A673 (cell line): ENCODE data around the gene PASK. TPM values are rescaled to one million over a fixed set of nuclear protein-coding genes. Genes with fewer than 3 reads are reported as not detected.

ENCODE experiments used
- BruUV-seq: library from RNA; stranded (reverse); fragments of 400-500 nt; replicated peaks from 2 replicates; lab custom pipeline; 2021; lab: Mats Ljungman, UMichigan
- CTCF ChIA-PET: fragments of 300-600 bp; sonication (Branson Sonifier 250); formaldehyde crosslinking; loops from one replicate; lab custom pipeline; 2022; ENCODE audit warnings: antibody characterized with exemption; lab: Charles Lee
- POLR2A ChIA-PET: fragments of 300-600 bp; sonication (Branson Sonifier 250); formaldehyde crosslinking; loops from one replicate; lab custom pipeline; 2022; ENCODE audit warnings: antibody characterized with exemption; ENCODE audit not compliant: low non-redundant PET; lab: Charles Lee
- DNase-seq: peaks from one replicate; pipeline ENCODE4 v3.0.0-alpha.2; 2015; ENCODE audit warnings: low spot score
- H3K27ac ChIP-seq: fragments of 200-600 bp; sonication (generic); 2 replicates; pipeline ENCODE4 v1.5.1; 2016; ENCODE audit warnings: mixed run types, low read depth, mild to moderate bottlenecking, mixed read lengths, antibody characterized with exemption, low read length; ENCODE audit not compliant: poor library complexity, severe bottlenecking
- H3K27me3 ChIP-seq: fragments of 200-600 bp; sonication (generic); replicated peaks from 2 replicates; pipeline ENCODE4 v1.6.1; 2017; ENCODE audit warnings: mixed run types, low read depth, mild to moderate bottlenecking, mixed read lengths, antibody characterized with exemption, low read length; ENCODE audit not compliant: insufficient read depth, poor library complexity
- H3K36me3 ChIP-seq: fragments of 200-600 bp; sonication (generic); 2 replicates; pipeline ENCODE4 v1.6.1; 2016; ENCODE audit warnings: mixed run types, mild to moderate bottlenecking, mixed read lengths, antibody characterized with exemption, low read length; ENCODE audit not compliant: insufficient read depth, poor library complexity, severe bottlenecking
- H3K4me1 ChIP-seq: fragments of 200-600 bp; sonication (generic); 2 replicates; pipeline ENCODE4 v1.6.1; 2017; ENCODE audit warnings: mixed run types, mild to moderate bottlenecking, mixed read lengths, antibody characterized with exemption, low read length; ENCODE audit not compliant: insufficient read depth, poor library complexity, severe bottlenecking
- H3K4me3 ChIP-seq: fragments of 200-600 bp; sonication (generic); 2 replicates; pipeline ENCODE4 v1.5.1; 2016; ENCODE audit warnings: low read depth, mixed run types, mild to moderate bottlenecking, mixed read lengths, low read length; ENCODE audit not compliant: poor library complexity, severe bottlenecking
- H3K9me3 ChIP-seq: fragments of 200-600 bp; sonication (generic); 2 replicates; pipeline ENCODE4 v1.6.1; 2016; ENCODE audit warnings: mixed run types, low read depth, mild to moderate bottlenecking, mixed read lengths, antibody characterized with exemption, low read length; ENCODE audit not compliant: poor library complexity, severe bottlenecking
- CTCF ChIP-seq: fragments of 300-800, 200-600 bp; sonication (generic); conservative IDR thresholded peaks from 2 replicates; pipeline ENCODE4 v1.5.1; 2017; ENCODE audit warnings: low read depth, mild to moderate bottlenecking, antibody characterized with exemption, low read length, moderate library complexity, mixed read lengths
- EZH2 ChIP-seq: fragments of 200-600 bp; sonication (generic); IDR thresholded peaks from 2 replicates; pipeline ENCODE4 v1.6.1; 2017; ENCODE audit warnings: borderline replicate concordance, low read depth, mild to moderate bottlenecking, mixed read lengths, antibody characterized with exemption, low read length; ENCODE audit not compliant: poor library complexity, severe bottlenecking
- intact Hi-C: fragments of 100-400 bp; cut with micrococcal nuclease; formaldehyde crosslinking; loops from one replicate; pipeline ENCODE4 v1.10.0; 2022; ENCODE audit not compliant: unreplicated experiment
- total RNA-seq: library from RNA; stranded (reverse); gene quantifications from 2 replicates; pipeline ENCODE4 v1.2.3, GENCODE V29; 2021

Gene PASK
- total RNA-seq, 1 experiment from 2014 or later = 59.4 TPM

GRCh38 chr2:241177526-241178334, 28.5 kb upstream of the PASK start:
- DNase-seq = no peak
- Histone ChIP-seq H3K4me1 (no peaks in the 10 kb centered on the region), H3K27ac (no peak overlapping the region), H3K27me3 (no peaks in the 10 kb centered on the region), H3K36me3 (no peaks in the 10 kb centered on the region), H3K9me3 (no peaks in the 10 kb centered on the region), H3K4me3 (no peak overlapping the region)
- TF ChIP-seq CTCF = no peak
- TF ChIP-seq EZH2 = no peak
- ChIA-PET POLR2A (no interaction called here), CTCF (no interaction called here)
- BruUV-seq = no TSS peak
- intact Hi-C loops = no loop called here

GRCh38 chr2:241173557-241173956, 24.3 kb upstream of the PASK start:
- no TSS peak for BruUV-seq
- no peak for DNase-seq
- no peak overlapping the region for H3K4me3 ChIP-seq
- H3K9me3 ChIP-seq = no peaks in the 10 kb centered on the region
- intact Hi-C loops = no loop called here
- no peaks in the 10 kb centered on the region for H3K4me1 ChIP-seq
- H3K27ac ChIP-seq = no peak overlapping the region
- ChIA-PET POLR2A (no interaction called here), CTCF (no interaction called here)
- no peaks in the 10 kb centered on the region for H3K27me3 ChIP-seq
- peaks cover 10% of the 10 kb centered on the region for H3K36me3 ChIP-seq
- TF ChIP-seq CTCF (no peak), EZH2 (no peak)

- ChIA-PET POLR2A (no interaction called here), CTCF (no interaction called here)
- BruUV-seq = no TSS peak
- H3K27me3 ChIP-seq = no peaks in the 10 kb centered on the region
- no peak overlapping the region for H3K4me3 ChIP-seq
- no peak for TF ChIP-seq CTCF
- no peak for TF ChIP-seq EZH2
- H3K27ac ChIP-seq = no peak overlapping the region
- H3K36me3 ChIP-seq = peaks cover 25% of the 10 kb centered on the region
- DNase-seq = no peak
- H3K9me3 ChIP-seq = no peaks in the 10 kb centered on the region
- intact Hi-C loops = no loop called here
- no peaks in the 10 kb centered on the region for H3K4me1 ChIP-seq
Measured at GRCh38 chr2:241168366-241168765, 19.1 kb upstream of the PASK start.
